K562 (cell line): ENCODE data around the gene CCNQ. TPM values are rescaled to one million over a fixed set of nuclear protein-coding genes. Genes with fewer than 3 reads are reported as not detected.

Experiments
- ATAC-seq: fragments of 200-7000 bp; cut with Tn5 transposase; 3 replicates; pipeline ENCODE4 v1.9.1; 2020; ENCODE audit warnings: moderate library complexity
- BruUV-seq: library from RNA; stranded (reverse); fragments of 400-500 nt; replicated peaks from 2 replicates; lab custom pipeline; 2021; lab: Mats Ljungman, UMichigan
- CTCF ChIA-PET: fragments of 300-600 bp; formaldehyde crosslinking; extraction: SDS; loops from one replicate; lab custom pipeline; 2021; ENCODE audit warnings: low intra/inter-chr PET ratio; lab: Yijun Ruan, JAX
- POLR2A ChIA-PET: fragments of 300-600, 350-650 bp; sonication (Branson Sonifier 250); formaldehyde crosslinking; extraction: SDS; loops from one replicate; lab custom pipeline; 2021; ENCODE audit warnings: antibody characterized with exemption, inconsistent platforms; lab: Yijun Ruan, JAX
- DNase-seq, 4 experiments: peaks; one replicate each; pipeline versions ENCODE4 v3.0.0 to v3.0.0-alpha.2; 2011 to 2018; ENCODE audit warnings: low spot score in 3 of 4, mixed read lengths in 3 of 4; ENCODE audit errors: extremely low read depth in 1 of 4
- FAIRE-seq: peaks from 2 replicates; lab custom pipeline; 2011; peaks lifted over from hg19 to GRCh38; lab: Jason Lieb, UNC
- H2AFZ ChIP-seq: 2 replicates; pipeline ENCODE4 v1.6.0; 2011; ENCODE audit warnings: low read depth, low read length, control low read depth, inconsistent platforms
- H3K27ac ChIP-seq: fragments of 200-600 bp; 3 replicates; pipeline ENCODE4 v1.8.0; 2011; ENCODE audit warnings: low read depth, mild to moderate bottlenecking, control low read depth, inconsistent platforms, low read length, moderate library complexity, mixed read lengths; ENCODE audit errors: extremely low read depth
- H3K27me3 ChIP-seq, 2 experiments: fragments of 300-600 bp in 1 of 2; 2 replicates in 1 of 2; 3 replicates in 1 of 2; pipeline versions ENCODE4 v1.6.0 to v1.8.0; 2011; ENCODE audit warnings: inconsistent platforms in 2 of 2, low read length in 2 of 2, mild to moderate bottlenecking in 1 of 2, mixed read lengths in 1 of 2, moderate library complexity in 1 of 2; ENCODE audit not compliant: control insufficient read depth in 2 of 2, insufficient read depth in 2 of 2
- H3K36me3 ChIP-seq: fragments of 300-600 bp; 3 replicates; pipeline ENCODE4 v1.8.0; 2011; ENCODE audit warnings: mild to moderate bottlenecking, low read length, inconsistent platforms; ENCODE audit not compliant: control insufficient read depth, insufficient read depth
- H3K4me1 ChIP-seq, 2 experiments: fragments of 200-600 bp in 1 of 2; replicated peaks in 1 of 2; 2 replicates in 1 of 2; 3 replicates in 1 of 2; pipeline versions ENCODE4 v1.5.1 to v1.8.0; 2011; ENCODE audit warnings: inconsistent platforms in 2 of 2, low read length in 2 of 2, mild to moderate bottlenecking in 1 of 2, mixed read lengths in 1 of 2, moderate library complexity in 1 of 2; ENCODE audit not compliant: control insufficient read depth in 2 of 2, insufficient read depth in 2 of 2
- H3K4me2 ChIP-seq: 2 replicates; pipeline ENCODE4 v1.6.1; 2011; ENCODE audit warnings: low read length, control low read depth, inconsistent platforms, mixed read lengths; ENCODE audit not compliant: insufficient read depth
- H3K4me3 ChIP-seq: fragments of 200-600 bp; sonication (generic), shearing (Covaris generic); 2 replicates; pipeline ENCODE4 v1.5.1; 2016; ENCODE audit warnings: control low read depth, inconsistent platforms
- H3K79me2 ChIP-seq: fragments of 200-600 bp; 3 replicates; pipeline ENCODE4 v1.8.0; 2011; ENCODE audit warnings: low read length, inconsistent platforms; ENCODE audit not compliant: control insufficient read depth, insufficient read depth
- H3K9ac ChIP-seq, 2 experiments: 2 replicates each; pipeline versions ENCODE4 v1.6.0 to v1.6.1; 2011; ENCODE audit warnings: low read depth in 2 of 2, low read length in 2 of 2, control low read depth in 1 of 2, inconsistent platforms in 1 of 2, mild to moderate bottlenecking in 1 of 2, mixed read lengths in 1 of 2; ENCODE audit not compliant: insufficient read depth in 1 of 2
- H3K9me1 ChIP-seq: one replicate; pipeline ENCODE4 v1.6.0; 2011; ENCODE audit warnings: inconsistent platforms, mild to moderate bottlenecking, low read length, moderate library complexity; ENCODE audit not compliant: control insufficient read depth, insufficient read depth
- H3K9me3 ChIP-seq: replicated peaks from 2 replicates; pipeline ENCODE4 v1.5.1; 2011; ENCODE audit warnings: low read depth, low read length, inconsistent platforms; ENCODE audit not compliant: control insufficient read depth, insufficient read depth
- H4K20me1 ChIP-seq: replicated peaks from 2 replicates; pipeline ENCODE4 v1.6.1; 2011; ENCODE audit warnings: low read length, inconsistent platforms, mixed read lengths; ENCODE audit not compliant: control insufficient read depth, insufficient read depth
- ELF1 ChIP-seq: fragments of 200-800 bp; sonication (Bioruptor generic); IDR thresholded peaks from 2 replicates; pipeline ENCODE4 v1.6.1; 2016; ENCODE audit warnings: missing genetic modification characterization, missing compliant biosample characterization
- RB1 ChIP-seq: fragments of 450-650 bp; IDR thresholded peaks from 2 replicates; pipeline ENCODE4 v1.6.1; 2017; ENCODE audit warnings: low read depth, mild to moderate bottlenecking
- WGBS: fragments of 100-300 bp; shearing (Covaris generic); methylation state at CpG from one replicate; pipeline ENCODE4 v1.1.6; 2016; ENCODE audit warnings: low coverage, mixed read lengths; ENCODE audit not compliant: insufficient coverage; ENCODE audit errors: missing lambda C conversion rate; 5-methylcytosine and 5-hydroxymethylcytosine counted together
- in situ Hi-C: fragments of 300-500 bp; cut with MboI; formaldehyde crosslinking; loops from 4 replicates; pipeline ENCODE4 v1.15.0; 2018; ENCODE audit warnings: inconsistent platforms, mixed read lengths
- intact Hi-C: fragments of 100-400 bp; cut with micrococcal nuclease; formaldehyde crosslinking; loops from 2 replicates; pipeline ENCODE4 v1.14.2; 2022
- polyA plus RNA-seq, 8 experiments: library from polyadenylated mRNA; depleted of rRNA in 4 of 8; stranded (reverse) in 5 of 8; unstranded in 3 of 8; fragments of >200 nt; fragmentation: Nextera tagmentation in 2 of 8; fragmentation: Illumina TruSeq in 1 of 8; extraction: Ambion mirVana in 2 of 8; extraction: Trizol in 1 of 8; gene quantifications; 2 replicates each; pipeline versions ENCODE4 v1.2.1 to v1.2.3, GENCODE V29; 2011 to 2014; ENCODE audit warnings: inconsistent platforms in 1 of 8, missing spikeins in 1 of 8
- total RNA-seq, 7 experiments: library from RNA; depleted of rRNA in 6 of 7; stranded (reverse); fragments of >200 nt in 6 of 7; fragmentation: Illumina TruSeq in 2 of 7; extraction: Trizol in 2 of 7; gene quantifications; 2 replicates each; pipeline versions ENCODE4 v1.2.1 to v1.2.3, GENCODE V29; 2011 to 2021; ENCODE audit warnings: low replicate concordance in 1 of 7
- TF ChIP-seq, protein P1 (sequence below): fragments of 250-450 bp; sonication (Bioruptor Pico); IDR thresholded peaks from 2 replicates; pipeline ENCODE4 v1.8.0; 2021; ENCODE audit warnings: moderate library complexity, mild to moderate bottlenecking, inconsistent platforms
- TF ChIP-seq, protein P2 (sequence below), 3 experiments: IDR thresholded peaks in 2 of 3; conservative IDR thresholded peaks in 1 of 3; 2 replicates each; pipeline ENCODE4 v1.5.1; 2011 to 2012; ENCODE audit warnings: low read length in 3 of 3, mild to moderate bottlenecking in 3 of 3, control low read depth in 2 of 3, improper control_type of control experiment in 1 of 3, inconsistent platforms in 1 of 3, low read depth in 1 of 3, mixed read lengths in 1 of 3, moderate library complexity in 1 of 3; ENCODE audit not compliant: insufficient read depth in 2 of 3

CCNQ gene
- total and polyA plus RNA-seq, 9 of the 15 experiments (the other 6 are each of a cell fraction or from before 2014, with no cell fraction given), result 0.92 to 53.8 (median 25.3) TPM

DNA sequence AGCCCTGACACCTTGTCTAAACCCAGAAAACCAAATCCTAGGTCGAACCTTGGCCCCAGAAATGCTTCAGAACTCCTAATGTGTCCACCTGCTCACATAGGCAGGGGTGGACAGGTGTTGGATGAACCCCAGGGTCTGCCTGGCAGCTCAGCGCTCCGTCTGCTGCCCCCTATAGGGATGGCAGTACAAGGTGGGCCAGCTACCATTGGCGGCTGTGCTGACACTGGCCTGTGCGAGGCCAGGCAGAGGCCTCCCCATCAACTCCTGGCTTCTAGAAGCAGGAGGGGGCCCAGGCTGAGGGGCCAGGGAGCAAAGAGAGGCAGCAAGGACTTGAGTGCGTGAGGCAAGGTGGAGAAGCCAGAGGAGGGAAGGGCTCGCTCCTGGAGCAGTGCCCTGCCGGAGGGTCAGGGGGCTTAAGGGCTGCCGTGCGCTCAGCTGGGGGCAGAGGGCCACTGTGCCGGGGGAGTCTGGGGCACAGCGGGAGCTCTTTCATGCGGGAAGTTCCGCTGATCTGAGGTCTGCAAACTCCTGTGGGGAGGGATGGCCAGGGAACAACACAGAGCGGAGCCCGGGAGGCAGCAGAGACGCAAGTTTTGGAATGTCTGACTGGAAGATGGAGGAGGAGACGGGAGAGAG, 20.6 kb downstream of the CCNQ start:
- no peak overlapping the region; a peak in 1 of 4 replicates for H3K9ac ChIP-seq
- WGBS, result 17% methylated on average over 3 of the region's 18 CpGs
- no peaks in the 10 kb centered on the region for H3K9me3 ChIP-seq
- no peak overlapping the region for H3K4me2 ChIP-seq
- in situ Hi-C loops (no loop called here), intact Hi-C loops (no loop called here)
- peaks cover 6 to 48% of the 10 kb centered on the region in 2 experiments; a peak in 4 of 5 replicates for H3K27me3 ChIP-seq
- no peak overlapping the region for H2AFZ ChIP-seq
- H3K79me2 ChIP-seq, result no peaks in the 10 kb centered on the region
- no peak; the same call in 2 of the 3 replicates for ATAC-seq
- no TSS peak for BruUV-seq
- no peaks in the 10 kb centered on the region for H3K36me3 ChIP-seq
- no peak overlapping the region for H3K27ac ChIP-seq
- TF ChIP-seq, protein P1, sequence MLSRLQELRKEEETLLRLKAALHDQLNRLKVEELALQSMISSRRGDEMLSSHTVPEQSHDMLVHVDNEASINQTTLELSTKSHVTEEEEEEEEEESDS (CRISPR knock-in tag), result no peak
- TF ChIP-seq RB1 (no peak), ELF1 (tag) (no peak)
- TF ChIP-seq, protein P2, sequence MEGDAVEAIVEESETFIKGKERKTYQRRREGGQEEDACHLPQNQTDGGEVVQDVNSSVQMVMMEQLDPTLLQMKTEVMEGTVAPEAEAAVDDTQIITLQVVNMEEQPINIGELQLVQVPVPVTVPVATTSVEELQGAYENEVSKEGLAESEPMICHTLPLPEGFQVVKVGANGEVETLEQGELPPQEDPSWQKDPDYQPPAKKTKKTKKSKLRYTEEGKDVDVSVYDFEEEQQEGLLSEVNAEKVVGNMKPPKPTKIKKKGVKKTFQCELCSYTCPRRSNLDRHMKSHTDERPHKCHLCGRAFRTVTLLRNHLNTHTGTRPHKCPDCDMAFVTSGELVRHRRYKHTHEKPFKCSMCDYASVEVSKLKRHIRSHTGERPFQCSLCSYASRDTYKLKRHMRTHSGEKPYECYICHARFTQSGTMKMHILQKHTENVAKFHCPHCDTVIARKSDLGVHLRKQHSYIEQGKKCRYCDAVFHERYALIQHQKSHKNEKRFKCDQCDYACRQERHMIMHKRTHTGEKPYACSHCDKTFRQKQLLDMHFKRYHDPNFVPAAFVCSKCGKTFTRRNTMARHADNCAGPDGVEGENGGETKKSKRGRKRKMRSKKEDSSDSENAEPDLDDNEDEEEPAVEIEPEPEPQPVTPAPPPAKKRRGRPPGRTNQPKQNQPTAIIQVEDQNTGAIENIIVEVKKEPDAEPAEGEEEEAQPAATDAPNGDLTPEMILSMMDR (IDR thresholded peaks at IDR 0.05 in 2 of 3, conservative IDR thresholded peaks at IDR 0.05 in 1 of 3; ENCODE audit: insufficient read depth in 2 of 3, low read depth in 1 of 3, low read length in 3 of 3), result 0 out of 6 replicates have a peak, but pooled peaks of 1 of the 3 experiments have one; percentile 1
- TF ChIP-seq, all 486 proteins: peak for 1
- Histone ChIP-seq H3K4me1 (peaks cover 0 to 8% of the 10 kb centered on the region in 2 experiments; a peak in 3 of 5 replicates), H4K20me1 (peaks cover 11% of the 10 kb centered on the region), H3K9me1 (no peaks in the 10 kb centered on the region), H3K4me3 (no peak overlapping the region)
- FAIRE-seq, result no peak
- DNase-seq, result no peak
- ChIA-PET POLR2A (interaction anchor here (0.6 to 1.3 kb wide), 5 partner anchors 9 to 120 kb away, joined by 3 to 5 read pairs (median 4); no protein-coding TSS in a partner anchor), CTCF (no interaction called here)
